Neural cell (in vitro differentiated cells): ENCODE data around the gene ENKUR.

Source experiments
- CTCF ChIP-seq: fragments of 450-650 bp; IDR thresholded peaks from 2 replicates; pipeline ENCODE4 v1.5.1; 2014; ENCODE audit warnings: antibody characterized with exemption, mild to moderate bottlenecking, moderate library complexity; ENCODE audit not compliant: poor library complexity, severe bottlenecking
- EP300 ChIP-seq: fragments of 450-650 bp; conservative IDR thresholded peaks from 2 replicates; pipeline ENCODE4 v1.6.1; 2014; ENCODE audit warnings: antibody characterized with exemption, mild to moderate bottlenecking, moderate library complexity; ENCODE audit not compliant: poor library complexity, severe bottlenecking
- EZH2 ChIP-seq: fragments of 200-600, 300-800 bp; shearing (Covaris generic), sonication (generic); IDR thresholded peaks from 2 replicates; pipeline ENCODE4 v1.6.1; 2014; ENCODE audit warnings: antibody characterized with exemption, low read length, borderline replicate concordance, mild to moderate bottlenecking; ENCODE audit not compliant: insufficient read depth, poor library complexity, severe bottlenecking
- MXI1 ChIP-seq: fragments of 450-650 bp; conservative IDR thresholded peaks from 2 replicates; pipeline ENCODE4 v1.6.1; 2014; ENCODE audit warnings: antibody characterized with exemption, mild to moderate bottlenecking; ENCODE audit not compliant: poor library complexity, severe bottlenecking
- POLR2AphosphoS5 ChIP-seq: IDR thresholded peaks from 2 replicates; pipeline ENCODE4 v1.6.1; 2012
- RAD21 ChIP-seq: fragments of 450-650 bp; conservative IDR thresholded peaks from 2 replicates; pipeline ENCODE4 v1.6.1; 2014; ENCODE audit warnings: antibody characterized with exemption, mild to moderate bottlenecking, moderate library complexity
- SMC3 ChIP-seq: fragments of 450-650 bp; conservative IDR thresholded peaks from 2 replicates; pipeline ENCODE4 v1.6.1; 2014; ENCODE audit warnings: antibody characterized with exemption, mild to moderate bottlenecking, moderate library complexity; ENCODE audit not compliant: poor library complexity
- TAF1 ChIP-seq: IDR thresholded peaks from 2 replicates; pipeline ENCODE4 v1.6.1; 2012; ENCODE audit warnings: low read depth

GRCh38 chr10:25024528-25024927 is 8.6 kb upstream of the ENKUR start:
- TF ChIP-seq RAD21 (no peak), POLR2AphosphoS5 (no peak), CTCF (no peak), EP300 (no peak), TAF1 (no peak), EZH2 (no peak), MXI1 (no peak), SMC3 (no peak)
